NOMO-1 (cell line): ENCODE results near the gene GFI1B.
A peak's percentile ranks its signal among the peaks of the same experiment; 100 is the strongest.
"Not testable (repeated sequence)": the region's sequence is repeated elsewhere in the genome, so short reads cannot be mapped to it uniquely, and the experiment has no call there.

ENCODE experiments used
- DNase-seq, 2 experiments: peaks; one replicate each; lab custom pipeline; 2025; ENCODE audit not compliant: unreplicated experiment in 2 of 2; lab: John Stamatoyannopoulos, UW

Gene GFI1B

DNA sequence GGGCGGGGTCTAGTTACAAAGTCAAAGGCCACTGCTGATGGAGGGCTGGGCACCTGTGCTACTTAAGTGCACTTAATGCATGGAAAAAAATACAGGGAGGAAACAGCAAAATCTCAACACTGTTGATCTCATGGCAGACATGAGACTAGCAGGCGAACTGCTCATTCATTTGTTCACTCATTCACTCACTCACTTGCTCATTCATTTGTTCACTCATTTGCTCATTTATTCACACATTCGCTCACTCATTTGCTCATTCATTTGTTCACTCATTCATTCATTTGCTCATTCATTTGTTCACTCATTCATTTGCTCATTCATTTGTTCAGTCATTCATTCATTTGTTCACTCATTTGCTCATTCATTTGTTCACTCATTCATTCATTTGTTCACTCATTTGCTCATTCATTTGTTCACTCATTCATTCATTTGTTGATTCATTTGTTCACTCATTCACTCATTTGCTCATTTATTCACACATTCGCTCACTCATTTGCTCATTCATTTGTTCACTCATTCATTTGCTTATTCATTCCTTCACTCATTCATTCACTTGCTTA lies 11.6 kb downstream of the GFI1B start:
- DNase-seq: not testable (repeated sequence)

DNA sequence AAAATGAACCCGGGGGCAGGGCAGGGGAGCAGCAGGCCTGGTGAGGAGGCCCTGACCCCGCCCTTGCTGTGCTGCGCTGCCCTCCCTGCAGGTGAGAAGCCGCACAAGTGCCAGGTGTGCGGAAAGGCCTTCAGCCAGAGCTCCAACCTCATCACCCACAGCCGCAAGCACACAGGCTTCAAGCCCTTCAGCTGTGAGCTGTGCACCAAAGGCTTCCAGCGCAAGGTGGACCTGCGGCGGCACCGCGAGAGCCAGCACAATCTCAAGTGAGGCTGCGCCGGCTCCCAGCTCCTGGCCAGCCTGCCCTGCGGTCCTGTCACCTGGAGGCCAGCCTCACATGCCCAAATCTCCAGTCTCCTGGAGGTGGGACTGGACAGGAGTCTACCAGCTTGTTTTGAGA lies 12.3 kb downstream of the GFI1B start:
- DNase-seq: no peak

DNA sequence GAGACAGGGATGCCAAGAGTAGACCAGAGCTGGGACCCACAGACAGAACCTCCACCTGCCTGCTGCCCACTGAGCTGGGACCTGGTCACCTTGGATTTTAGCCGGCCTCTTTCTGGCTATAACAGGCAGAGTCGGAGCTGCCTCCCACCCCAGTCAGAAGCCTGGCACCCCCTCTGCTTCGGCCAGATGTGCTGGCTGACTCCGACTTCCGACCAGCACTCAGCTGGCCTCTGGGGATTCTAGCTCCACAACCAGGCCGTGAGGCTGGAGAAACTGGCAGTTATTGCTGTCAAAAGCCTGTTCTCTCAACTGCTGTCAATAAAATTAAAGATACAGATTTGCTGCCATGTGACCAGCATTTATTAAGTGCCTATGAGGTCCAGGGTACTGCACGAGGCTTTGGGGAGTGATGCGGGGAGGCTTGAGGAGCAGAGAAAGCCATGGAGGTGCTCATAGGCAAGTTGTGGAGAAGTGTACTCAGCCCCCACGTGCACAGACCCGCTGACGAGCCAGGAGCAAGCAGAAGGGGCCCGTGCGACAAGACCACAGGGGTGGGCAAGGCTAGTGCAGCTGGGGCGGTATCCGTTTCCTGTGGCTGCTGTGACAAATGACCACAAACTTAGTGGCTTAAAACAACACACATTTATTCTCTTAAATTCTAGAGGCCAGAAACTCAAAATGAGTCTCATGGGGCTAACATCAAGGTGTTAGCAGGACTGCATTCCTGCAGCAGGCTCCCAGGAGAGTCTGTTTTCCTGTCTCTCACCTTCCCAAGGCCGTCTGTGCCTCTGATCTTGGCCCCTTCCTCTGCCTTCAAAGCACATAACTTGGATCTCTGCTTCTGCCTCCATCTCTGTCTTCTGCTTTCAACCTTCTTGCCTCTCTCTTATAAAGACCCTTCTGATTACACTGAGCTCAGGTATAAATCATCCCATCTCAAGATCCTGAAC lies 13.1 kb downstream of the GFI1B start:
- DNase-seq: peak in 1 of 2 experiments; percentile 12

DNA sequence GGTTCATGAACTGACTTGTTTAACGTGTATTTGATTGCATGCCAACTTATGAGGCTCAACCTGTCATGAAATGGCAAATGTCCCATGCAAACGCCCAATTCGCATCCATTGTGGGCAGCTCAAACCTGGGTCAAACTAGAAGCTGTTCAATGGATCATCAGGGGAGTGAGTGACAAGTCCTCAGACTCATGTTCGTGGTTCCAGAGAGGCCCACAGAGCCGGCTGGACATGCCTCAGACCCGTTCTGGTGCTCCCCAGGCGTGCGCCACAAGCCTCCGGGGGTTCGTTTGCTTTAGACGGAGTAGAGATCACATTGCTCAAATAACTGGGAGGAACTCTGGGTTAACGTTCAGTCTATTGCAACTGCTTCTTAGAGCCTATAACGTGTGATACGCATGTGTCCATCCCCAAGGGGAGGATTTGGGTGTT lies 15.0 kb downstream of the GFI1B start:
- DNase-seq: no peak

DNA sequence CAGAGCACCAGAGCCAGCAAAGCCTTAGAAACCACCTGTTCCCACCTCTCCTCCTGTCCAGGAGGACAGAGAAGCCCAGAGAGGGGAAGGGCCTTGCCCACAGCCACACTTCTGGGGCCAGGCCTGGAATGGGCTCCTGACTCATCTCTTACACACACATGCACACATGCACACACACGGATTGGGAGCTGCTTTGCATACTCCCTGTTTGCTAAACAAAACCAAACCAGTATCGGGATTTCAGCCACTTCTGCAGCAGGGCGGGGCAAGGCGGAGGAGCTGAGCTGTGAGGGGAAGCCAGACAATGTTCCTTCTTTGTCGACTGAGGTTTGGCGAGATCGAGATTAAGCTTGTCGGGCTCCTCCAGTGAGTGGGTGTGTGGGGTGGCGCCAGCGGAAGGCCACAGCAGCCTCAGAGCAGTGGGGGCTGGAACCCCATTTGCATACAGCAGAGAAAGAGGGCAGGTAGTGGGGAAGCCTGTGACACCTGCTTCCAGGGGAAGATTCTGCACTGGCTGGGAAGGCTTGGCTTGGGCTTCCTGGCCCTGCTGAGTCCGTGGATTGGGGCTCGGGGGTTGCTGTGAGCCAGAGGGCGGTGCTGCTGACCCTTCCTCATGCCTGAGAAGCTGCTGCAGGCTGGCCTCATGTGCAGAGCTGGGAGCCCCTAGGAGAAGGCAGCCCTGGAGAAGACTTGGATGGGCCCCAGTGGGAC lies 16.1 kb downstream of the GFI1B start:
- DNase-seq: peak in 1 of 2 experiments; percentile 24

DNA sequence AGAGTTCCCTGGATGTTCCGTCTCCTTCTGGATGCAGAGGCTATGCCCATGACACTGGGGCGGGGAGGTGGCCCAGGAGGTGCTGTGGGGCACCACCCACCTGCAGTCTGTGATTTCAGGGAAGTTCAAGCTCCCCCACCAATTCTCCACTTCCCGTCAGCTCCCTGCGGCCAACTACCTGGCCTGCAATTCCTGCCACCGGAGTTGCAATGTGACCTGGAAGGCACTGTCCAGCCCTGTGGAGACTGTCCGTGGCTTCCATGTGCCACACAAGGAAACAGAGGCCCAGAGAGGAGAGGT lies 16.6 kb downstream of the GFI1B start:
- no peak for DNase-seq

DNA sequence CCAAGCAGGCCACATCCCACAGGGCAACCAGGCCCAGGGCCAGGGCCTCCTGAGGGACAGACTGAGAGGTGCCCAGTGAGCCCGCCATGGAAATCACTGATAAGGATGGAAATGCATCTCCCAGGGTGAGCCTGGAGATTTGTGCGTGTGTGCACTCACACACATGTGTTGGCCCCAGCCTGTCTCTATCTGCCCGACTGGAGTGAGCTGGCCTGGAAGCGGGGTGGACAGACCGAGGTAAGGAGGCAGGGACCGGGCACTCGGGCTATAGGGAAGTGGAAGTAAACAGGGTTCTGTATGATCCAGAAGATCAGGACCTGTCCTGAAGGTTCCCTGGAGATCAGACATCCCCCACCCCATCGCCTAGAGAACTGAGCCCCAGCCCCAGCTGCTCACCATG lies 17.4 kb downstream of the GFI1B start:
- DNase-seq: no peak

DNA sequence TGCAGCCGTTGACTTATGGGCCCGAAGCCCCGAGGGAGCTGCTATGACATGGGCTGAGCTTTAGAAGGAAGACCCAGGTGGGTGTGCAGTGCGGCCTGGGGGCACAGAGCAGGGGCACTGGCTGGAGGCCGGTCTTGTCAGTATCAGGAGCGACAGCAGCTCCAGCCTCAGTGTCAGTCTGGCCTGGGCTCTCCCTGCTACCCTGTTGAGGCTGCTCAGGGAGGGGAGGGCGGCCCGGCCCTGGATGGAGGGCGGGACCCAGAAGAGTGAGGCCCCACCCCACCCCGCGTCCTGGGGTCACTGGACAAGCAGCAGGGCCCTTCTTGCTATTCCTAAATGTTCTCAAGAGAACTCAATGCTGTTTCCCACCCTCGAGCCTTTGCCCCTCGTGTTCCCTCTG lies 18.0 kb downstream of the GFI1B start:
- DNase-seq: no peak

DNA sequence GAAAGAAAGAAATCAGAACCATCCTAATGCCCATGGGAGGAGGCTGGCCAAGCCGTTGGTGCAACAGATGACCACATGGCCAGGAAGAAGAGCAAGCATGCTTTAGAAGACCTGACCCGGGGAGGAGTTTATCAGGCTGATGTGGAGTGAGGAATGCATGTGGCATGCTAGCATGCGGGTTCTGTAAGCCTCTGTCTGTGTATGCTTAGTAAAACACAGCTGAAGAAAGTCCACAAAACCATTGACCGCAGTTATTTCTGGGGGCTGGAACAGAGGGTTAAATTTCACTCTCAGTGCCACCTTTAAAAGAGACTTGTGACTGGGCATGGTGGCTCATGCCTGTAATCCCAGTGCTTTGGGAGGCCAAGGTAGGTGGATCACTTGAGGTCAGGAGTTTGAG lies 19.1 kb downstream of the GFI1B start:
- DNase-seq: no peak

DNA sequence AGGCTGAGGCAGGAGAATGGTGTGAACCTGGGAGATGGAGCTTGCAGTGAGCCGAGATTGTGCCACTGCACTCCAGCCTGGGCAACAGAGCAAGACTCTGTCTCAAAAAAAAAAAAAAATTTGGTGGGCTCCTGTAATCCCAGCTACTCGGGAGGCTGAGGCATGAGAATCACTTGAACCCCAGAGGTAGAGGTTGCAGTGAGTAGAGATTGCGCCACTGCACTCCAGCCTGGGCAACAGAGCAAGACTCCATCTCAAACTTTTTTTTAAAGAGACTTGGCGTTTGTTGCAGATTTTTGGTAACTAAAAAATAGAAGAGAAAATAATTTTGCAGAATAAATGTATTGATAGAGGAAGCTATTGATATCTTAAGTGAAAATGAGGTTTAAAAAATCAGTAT lies 19.7 kb downstream of the GFI1B start:
- not testable (repeated sequence) for DNase-seq

DNA sequence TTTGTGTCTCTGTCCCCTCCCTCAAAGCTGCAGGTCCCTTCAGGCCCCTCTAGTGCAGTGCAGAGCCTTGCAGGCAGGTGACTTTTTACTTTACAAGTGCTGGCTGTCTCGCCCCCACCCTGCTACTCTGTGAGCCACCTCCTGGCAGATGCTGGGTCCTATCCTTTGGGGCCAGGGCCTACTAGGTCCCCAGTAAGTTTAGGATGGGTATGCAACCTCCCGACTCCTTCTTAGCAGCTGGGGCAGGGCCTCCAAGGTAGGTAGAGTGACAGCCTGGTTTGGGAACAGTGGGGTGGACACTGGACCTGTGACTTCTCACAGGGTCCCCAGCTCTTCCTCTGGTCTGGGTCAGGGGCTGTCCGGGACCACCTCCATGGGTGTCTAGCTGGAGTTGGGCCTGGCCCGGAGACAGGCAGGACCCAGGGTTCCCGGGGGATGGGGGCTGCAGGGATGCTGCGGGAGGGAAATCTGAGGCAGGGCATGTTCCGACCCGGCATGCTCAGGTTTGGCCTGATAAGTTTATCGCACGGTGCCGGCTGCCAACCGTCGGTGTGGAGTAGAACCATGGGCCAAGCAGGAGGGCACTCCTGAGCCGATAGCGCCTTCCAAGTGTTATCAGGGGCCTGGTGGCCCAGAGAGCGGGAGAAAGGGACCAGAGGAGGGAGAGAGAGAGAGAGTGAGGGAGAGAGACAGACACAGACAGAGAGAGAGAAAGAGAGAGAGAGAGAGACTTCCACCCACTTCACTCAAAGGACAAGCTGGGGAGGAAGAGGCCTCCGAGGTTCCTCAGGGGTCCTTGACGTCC lies 20.5 kb downstream of the GFI1B start:
- no peak for DNase-seq

DNA sequence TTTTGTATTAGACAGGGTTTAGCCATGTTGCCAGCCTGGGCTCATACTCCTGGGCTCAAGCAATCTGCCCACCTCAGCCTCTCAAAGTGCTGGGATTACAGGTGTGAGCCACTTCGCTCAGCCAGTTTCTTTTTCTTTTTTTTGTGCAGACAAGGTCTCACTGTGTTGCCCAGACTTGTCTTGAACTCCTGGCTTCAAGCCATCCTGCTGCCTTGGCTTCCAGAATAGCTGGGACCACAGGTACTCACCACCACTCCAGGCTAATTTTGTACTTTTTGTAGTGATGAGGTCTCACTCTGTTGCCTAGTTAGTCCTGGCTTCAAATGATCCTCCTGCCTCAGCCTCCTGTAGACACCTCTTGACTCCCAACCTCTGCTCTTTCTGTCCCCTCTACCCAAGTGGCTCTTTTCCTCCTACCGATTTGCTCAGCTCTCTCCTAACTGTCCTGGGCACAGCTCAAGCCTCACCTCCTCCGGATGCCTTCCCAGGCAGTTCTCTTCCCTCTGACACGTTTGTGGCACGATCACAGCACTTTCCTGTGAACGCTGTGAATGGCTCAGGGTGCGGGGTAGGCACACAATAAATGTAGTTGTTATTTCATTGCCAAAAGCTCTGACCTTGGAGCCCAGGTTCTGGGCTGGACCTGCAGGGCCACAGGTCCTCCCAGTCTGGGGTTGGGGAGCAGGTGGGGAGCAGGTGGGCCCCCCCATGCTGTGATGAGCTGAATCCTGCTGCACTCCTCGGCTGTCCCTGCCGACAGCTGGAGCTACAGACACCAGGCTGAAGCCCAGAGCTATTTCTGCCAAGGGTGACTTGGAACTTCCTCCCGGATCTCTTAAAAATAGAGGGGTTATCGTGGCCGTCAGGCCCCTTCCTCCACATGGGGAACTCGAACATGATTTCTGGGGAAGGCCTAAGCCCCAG lies 23.9 kb downstream of the GFI1B start:
- no peak for DNase-seq

DNA sequence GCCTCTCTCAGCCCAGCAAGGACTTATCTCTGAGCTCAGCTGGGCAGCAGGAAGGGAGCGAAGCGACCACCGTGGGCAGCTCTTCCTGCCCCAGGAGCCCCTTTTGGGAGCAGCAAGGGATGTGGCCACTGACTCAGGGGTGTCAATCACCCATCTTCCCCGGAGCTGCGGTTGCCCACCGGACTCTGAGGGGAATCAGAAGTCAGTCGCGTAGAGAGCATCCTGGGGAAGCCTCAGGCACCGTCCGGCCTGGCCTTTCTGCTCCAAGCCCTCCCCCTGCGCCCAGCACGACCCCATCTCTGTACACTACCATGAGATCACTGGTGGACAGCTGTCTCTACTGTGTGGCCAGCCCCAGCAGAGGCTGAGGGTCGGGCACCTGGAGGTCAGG lies 24.6 kb downstream of the GFI1B start:
- DNase-seq: no peak

DNA sequence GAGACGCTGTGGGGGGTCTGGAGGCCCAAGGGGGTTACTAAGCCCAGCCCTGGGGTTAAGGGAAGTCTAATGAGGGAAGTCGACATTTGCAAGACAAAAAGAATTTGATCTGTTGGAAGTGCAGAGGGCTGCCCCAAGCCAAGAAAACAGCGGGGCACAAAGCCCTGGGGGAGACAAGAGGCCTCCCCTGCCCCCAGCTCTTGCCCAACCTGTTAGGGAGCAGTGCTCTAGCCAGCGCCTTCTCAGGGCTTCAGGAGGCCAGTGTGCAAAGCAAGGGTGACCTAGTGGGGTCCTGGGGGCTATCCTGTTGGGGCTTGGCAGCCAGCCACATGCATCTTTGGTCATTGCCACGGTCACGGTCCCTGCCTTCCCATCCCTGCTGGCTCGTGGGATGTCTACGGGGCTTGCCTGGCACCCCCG lies 25.2 kb downstream of the GFI1B start:
- DNase-seq: no peak

DNA sequence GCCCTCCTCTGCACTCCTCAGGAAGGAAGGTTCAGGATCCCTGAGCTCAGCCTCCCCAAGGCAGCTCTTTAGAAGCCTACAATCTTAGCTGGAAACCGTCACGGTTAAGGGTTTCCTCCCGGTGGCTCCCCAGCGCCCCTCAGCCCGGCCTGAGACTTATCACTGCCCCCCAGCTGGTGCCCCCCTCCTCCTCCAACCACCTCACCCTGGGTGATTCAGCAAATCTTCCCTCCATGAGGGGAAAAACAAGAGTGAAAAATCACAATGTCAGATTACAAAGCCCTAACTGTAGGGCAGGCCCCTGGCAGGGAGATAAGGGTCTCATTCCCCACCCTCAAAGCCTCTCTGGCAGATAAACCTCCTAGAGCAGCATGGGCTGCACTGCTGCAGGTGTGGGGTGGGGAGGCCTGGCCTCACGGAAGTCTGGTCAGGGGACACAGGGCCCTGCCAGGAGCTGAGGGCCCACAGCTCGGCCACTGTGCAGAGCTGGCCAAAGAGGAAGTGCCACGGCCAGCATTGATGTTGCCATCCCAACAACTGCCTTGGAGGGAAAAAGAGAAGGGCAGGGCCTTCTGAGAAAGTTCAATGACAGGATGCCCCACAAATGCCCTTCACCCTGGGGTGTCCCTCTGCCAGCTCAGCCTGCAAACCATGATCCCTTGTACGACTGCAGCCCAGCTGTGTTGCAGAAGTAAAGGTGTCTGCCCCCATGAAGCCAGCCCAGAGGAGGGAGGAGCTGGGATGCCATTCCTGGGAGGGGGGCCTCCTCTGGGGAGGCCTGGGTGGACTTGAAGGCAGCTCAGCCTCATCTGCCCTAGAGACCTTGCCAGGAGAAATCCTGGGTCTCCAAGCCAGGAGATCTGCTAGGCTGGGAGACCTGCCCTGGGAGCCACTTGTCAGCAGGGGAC lies 25.9 kb downstream of the GFI1B start:
- DNase-seq: peak; percentile 42 to 50

DNA sequence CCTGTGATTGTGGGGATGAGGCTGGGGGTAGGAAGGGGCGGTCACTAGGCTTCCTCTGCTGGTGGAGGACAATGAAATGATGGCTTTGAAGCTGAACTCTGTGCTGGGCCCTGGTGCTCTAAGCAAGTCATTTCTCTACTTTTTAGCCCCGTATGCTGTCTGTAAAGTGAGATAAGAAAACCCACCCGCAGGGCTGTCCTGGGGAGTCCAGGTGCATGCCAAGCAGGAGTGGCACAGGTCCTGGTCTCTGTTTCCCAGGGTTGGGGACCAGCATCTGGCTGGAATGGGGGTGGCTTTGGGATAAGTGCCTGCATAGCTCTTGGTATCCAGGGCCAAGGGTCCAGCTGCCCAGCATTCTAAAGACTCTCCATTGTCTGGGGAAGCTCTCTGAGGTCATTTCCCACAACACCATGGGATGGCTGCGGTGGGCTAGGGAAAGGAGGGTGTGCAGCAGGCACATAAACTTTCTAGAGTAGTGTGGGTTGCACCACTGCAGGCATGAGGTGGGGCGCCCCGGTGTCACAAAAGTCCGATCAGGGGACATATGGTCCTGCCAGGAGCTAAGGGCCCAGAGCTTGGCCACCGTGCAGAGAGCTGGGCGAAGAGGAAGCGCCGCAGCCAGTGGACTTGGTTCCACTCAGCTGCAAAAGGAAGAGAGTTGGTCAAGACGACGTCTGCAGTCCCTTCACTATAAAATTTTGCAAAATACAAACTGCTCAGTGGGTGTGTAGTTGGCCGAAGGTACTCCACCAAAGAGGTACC lies 26.7 kb downstream of the GFI1B start:
- no peak for DNase-seq

DNA sequence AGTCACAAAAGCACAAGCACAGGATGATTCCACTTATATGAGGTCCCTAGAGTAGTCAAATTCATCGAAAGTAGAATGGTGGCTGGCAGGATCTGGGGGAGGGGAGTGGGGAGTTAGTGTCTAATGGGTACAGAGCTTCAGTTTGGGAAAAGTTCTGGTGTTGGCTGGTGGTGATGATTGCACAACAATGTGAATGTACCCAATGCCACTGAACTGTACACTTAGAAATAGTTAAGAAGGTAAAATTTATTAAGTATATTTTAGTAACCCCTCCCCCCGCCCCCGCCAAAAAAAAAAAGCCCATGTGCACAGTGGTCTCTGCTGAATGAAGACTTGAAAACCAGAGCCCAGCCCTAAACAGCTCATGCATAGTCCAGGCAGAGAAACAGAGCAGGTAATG lies 27.5 kb downstream of the GFI1B start:
- no peak for DNase-seq

DNA sequence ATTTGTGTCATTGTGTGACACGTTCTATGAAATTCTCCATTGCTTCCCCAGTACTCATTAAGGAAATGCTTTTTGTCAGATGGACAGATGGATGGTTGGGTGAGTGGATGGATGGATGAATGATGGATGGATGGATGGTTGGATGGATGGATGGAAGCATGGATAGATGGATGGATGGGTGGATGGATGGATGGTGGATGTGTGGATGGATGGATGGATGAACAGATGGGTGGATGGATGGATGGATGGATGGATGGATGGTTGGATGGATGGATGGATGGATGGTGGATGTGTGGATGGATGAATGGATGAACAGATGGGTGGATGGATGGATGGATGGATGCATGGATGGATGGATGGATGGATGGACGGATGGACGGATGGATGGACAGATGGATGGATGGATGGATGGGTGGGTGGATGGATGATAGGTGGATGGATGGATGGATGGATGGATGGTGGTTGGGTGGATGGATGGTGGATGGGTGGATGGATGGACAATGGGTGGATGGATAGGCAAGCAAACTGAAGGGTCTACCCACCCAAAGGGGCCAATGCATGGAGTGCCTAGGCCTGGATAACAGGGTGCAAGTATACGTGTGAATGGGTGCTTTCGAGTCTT lies 28.3 kb downstream of the GFI1B start:
- DNase-seq: no peak
